ENCODE measurements around the gene KLHL22.

The KLHL22 gene

DNA sequence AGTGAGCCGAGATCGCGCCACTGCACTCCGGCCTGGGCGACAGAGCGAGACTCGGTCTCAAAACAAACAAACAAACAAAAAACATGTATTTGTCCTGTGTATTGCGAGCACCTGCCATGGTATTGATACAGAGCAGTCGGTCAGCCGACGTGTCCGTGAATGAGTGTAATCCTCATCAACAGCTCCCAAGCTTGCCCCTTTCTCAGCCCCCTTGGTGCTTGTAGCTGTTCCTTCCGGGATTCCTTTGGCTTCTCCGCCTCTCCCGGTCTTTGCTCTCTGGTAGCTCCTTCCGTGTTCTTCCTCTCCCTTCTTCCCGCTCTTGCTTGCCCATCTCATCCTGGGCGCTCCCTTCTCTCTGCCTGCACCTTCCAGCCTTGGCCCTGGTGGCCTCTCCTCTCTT lies 90.7 kb downstream of the KLHL22 start:
- TF ChIP-seq, protein P1, sequence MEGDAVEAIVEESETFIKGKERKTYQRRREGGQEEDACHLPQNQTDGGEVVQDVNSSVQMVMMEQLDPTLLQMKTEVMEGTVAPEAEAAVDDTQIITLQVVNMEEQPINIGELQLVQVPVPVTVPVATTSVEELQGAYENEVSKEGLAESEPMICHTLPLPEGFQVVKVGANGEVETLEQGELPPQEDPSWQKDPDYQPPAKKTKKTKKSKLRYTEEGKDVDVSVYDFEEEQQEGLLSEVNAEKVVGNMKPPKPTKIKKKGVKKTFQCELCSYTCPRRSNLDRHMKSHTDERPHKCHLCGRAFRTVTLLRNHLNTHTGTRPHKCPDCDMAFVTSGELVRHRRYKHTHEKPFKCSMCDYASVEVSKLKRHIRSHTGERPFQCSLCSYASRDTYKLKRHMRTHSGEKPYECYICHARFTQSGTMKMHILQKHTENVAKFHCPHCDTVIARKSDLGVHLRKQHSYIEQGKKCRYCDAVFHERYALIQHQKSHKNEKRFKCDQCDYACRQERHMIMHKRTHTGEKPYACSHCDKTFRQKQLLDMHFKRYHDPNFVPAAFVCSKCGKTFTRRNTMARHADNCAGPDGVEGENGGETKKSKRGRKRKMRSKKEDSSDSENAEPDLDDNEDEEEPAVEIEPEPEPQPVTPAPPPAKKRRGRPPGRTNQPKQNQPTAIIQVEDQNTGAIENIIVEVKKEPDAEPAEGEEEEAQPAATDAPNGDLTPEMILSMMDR (conservative IDR thresholded peaks at IDR 0.05; ENCODE audit: low read depth, low read length): no peak
- Histone ChIP-seq H3K27me3 (ENCODE audit: insufficient read depth, low read depth) (no peaks in the 10 kb centered on the region), H3K4me3 (IDR thresholded peaks at IDR 0.05; ENCODE audit: insufficient read depth, low read depth, low read length) (no peak overlapping the region), H3K36me3 (ENCODE audit: insufficient read depth) (no peaks in the 10 kb centered on the region), H3K4me1 (ENCODE audit: low read depth, poor library complexity, severe bottlenecking) (no peaks in the 10 kb centered on the region), H3K4me2 (no peak overlapping the region), H3K9ac (no peak overlapping the region), H2AFZ (ENCODE audit: low read depth) (no peak overlapping the region), H4K20me1 (ENCODE audit: insufficient read depth) (no peaks in the 10 kb centered on the region), H3K27ac (no peak overlapping the region), H3K79me2 (ENCODE audit: insufficient read depth, low read depth) (no peaks in the 10 kb centered on the region)

DNA sequence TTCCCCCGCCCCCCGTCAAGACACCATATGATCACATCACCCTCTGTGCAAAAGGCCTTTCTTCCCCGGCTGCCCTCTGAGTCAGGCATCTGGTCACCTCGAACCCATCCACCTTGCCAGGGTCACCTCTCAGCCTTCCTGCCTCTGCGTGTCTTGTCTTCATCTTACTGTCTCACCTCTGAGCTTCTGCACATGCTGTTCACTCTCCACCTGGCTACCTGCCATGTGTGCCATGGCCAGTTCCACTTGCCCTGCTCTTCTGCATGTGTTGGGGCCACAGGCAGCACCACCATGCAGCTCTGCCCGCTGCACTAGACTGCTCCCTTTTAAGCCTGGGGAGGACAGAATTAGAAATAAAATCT lies 91.8 kb downstream of the KLHL22 start:
- Histone ChIP-seq H3K36me3 (ENCODE audit: insufficient read depth) (no peaks in the 10 kb centered on the region), H3K27me3 (ENCODE audit: insufficient read depth, low read depth) (no peaks in the 10 kb centered on the region), H3K79me2 (ENCODE audit: insufficient read depth, low read depth) (no peaks in the 10 kb centered on the region), H3K9ac (no peak overlapping the region), H2AFZ (ENCODE audit: low read depth) (no peak overlapping the region), H4K20me1 (ENCODE audit: insufficient read depth) (no peaks in the 10 kb centered on the region), H3K4me3 (IDR thresholded peaks at IDR 0.05; ENCODE audit: insufficient read depth, low read depth, low read length) (no peak overlapping the region), H3K4me2 (no peak overlapping the region), H3K27ac (no peak overlapping the region), H3K4me1 (ENCODE audit: low read depth, poor library complexity, severe bottlenecking) (no peaks in the 10 kb centered on the region)
- TF ChIP-seq, protein P1 (conservative IDR thresholded peaks at IDR 0.05; ENCODE audit: low read depth, low read length): no peak

DNA sequence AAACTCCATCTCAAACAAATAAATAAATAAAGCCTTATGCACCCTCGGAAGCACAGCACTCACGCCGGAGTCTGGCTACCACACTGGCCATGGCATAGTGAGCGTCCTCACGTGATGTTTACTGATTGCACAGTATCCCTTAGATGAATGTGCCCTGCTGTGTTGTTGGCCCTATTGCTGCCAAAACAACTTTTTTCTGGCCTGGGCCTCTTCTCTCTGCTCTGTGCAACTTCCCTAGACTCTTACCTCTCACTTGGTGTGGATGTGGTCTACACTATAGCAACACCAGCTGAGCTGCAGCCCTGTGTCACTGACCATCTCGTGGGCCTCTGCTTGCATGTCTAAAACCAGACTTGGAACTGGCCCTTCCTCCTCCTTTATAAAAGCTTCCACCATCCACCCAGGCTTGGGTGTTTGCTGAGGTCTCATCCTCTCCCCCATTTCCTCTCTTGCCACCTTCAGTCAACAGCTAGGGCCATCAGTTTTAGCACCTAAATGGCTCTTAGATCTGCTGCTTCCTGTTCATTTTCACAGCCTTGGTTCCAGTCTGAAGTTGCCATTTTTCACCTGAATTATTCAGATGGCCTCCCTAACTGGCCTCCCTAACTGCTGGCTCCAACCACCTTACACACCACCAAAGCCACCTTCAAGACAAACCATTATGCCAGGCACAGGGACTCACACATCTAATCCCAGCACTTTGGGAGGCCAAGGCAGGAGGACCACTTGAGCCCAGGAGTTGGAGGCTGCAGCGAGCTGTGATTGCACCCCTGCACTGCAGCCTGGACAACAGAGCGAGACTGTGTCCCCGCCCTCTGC lies 92.4 kb downstream of the KLHL22 start:
- no peak overlapping the region for H2AFZ ChIP-seq (ENCODE audit: low read depth)
- H3K79me2 ChIP-seq (ENCODE audit: insufficient read depth, low read depth): no peaks in the 10 kb centered on the region
- no peak overlapping the region for H3K27ac ChIP-seq
- H4K20me1 ChIP-seq (ENCODE audit: insufficient read depth): no peaks in the 10 kb centered on the region
- no peak overlapping the region for H3K4me3 ChIP-seq (IDR thresholded peaks at IDR 0.05; ENCODE audit: insufficient read depth, low read depth, low read length)
- H3K36me3 ChIP-seq (ENCODE audit: insufficient read depth): no peaks in the 10 kb centered on the region
- H3K27me3 ChIP-seq (ENCODE audit: insufficient read depth, low read depth): no peaks in the 10 kb centered on the region
- H3K4me2 ChIP-seq: no peak overlapping the region
- no peak overlapping the region for H3K9ac ChIP-seq
- TF ChIP-seq, protein P1 (conservative IDR thresholded peaks at IDR 0.05; ENCODE audit: low read depth, low read length): no peak
- no peaks in the 10 kb centered on the region for H3K4me1 ChIP-seq (ENCODE audit: low read depth, poor library complexity, severe bottlenecking)

DNA sequence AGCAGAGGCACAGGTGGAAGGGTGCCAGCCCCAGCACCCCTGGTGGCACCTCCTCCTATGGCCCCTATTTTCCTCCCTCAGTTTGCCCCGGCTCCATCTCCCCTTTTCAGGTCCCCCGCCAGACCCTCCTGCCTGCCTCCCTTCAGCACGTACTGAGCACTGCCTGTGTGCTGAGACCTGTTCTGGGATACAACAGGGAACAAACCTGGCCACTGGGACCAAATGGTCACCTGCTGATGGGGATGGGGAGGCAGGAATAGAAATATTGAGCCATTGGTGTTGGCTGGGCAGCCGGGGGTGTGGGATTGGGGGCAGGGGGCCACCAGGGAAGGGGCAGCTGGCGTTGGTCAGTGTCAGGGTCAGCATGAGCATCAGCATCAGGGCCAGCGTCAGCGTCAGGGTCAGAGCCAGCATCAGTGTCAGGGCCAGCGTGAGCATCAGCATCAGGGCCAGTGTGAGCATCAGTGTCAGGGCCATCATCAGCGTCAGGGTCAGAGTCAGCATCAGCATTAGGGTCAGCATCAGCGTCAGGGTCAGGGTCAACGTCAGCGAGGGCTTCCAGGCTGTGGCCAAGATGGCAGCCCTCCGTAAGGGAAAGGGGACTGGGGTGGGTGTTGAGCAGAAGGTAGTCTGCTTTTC lies 94.1 kb downstream of the KLHL22 start:
- H3K4me3 ChIP-seq (IDR thresholded peaks at IDR 0.05; ENCODE audit: insufficient read depth, low read depth, low read length): no peak overlapping the region
- H2AFZ ChIP-seq (ENCODE audit: low read depth): no peak overlapping the region
- H3K27ac ChIP-seq: no peak overlapping the region
- H3K27me3 ChIP-seq (ENCODE audit: insufficient read depth, low read depth): no peaks in the 10 kb centered on the region
- TF ChIP-seq, protein P1 (conservative IDR thresholded peaks at IDR 0.05; ENCODE audit: low read depth, low read length): no peak
- H3K4me2 ChIP-seq: no peak overlapping the region
- H3K9ac ChIP-seq: no peak overlapping the region
- H3K4me1 ChIP-seq (ENCODE audit: low read depth, poor library complexity, severe bottlenecking): no peaks in the 10 kb centered on the region
- no peaks in the 10 kb centered on the region for H4K20me1 ChIP-seq (ENCODE audit: insufficient read depth)
- no peaks in the 10 kb centered on the region for H3K79me2 ChIP-seq (ENCODE audit: insufficient read depth, low read depth)
- no peaks in the 10 kb centered on the region for H3K36me3 ChIP-seq (ENCODE audit: insufficient read depth)

All from KMS-11 (cell line).